Lower leg skin (tissue), 4 donors: ENCODE results near the gene BICRAL. TPM values are rescaled to one million over a fixed set of nuclear protein-coding genes. Genes with fewer than 3 reads are reported as not detected.

Experiments
- DNase-seq, 2 donors: peaks; one replicate each; pipeline ENCODE4 v3.0.0-alpha.2; 2019; ENCODE audit warnings: low spot score in 2 of 2
- H3K4me3 ChIP-seq: fragments of 200-600 bp; sonication (generic); 2 replicates; pipeline ENCODE4 v1.5.1; 2017; ENCODE audit warnings: mild to moderate bottlenecking, low read depth; ENCODE audit not compliant: poor library complexity, severe bottlenecking
- POLR2A ChIP-seq, 2 donors: fragments of 450-650 bp; IDR thresholded peaks; one replicate each; pipeline ENCODE4 v1.6.1; 2016 to 2017; ENCODE audit warnings: antibody characterized with exemption in 2 of 2, mild to moderate bottlenecking in 1 of 2, moderate library complexity in 1 of 2
- WGBS, 2 donors: methylation state at CpG; one replicate each; pipeline ENCODE4 v1.1.5; 2018; 5-methylcytosine and 5-hydroxymethylcytosine counted together
- intact Hi-C: fragments of 100-400 bp; cut with DNase I; formaldehyde crosslinking; loops from one replicate; pipeline ENCODE4 v1.15.0; 2023; ENCODE audit warnings: low total_unique reads
- total RNA-seq, 4 donors: library from RNA; depleted of rRNA; stranded (reverse); fragments of >200 nt; gene quantifications; one replicate each; pipeline ENCODE4 v1.1.0, GENCODE V29; 2016
- TF ChIP-seq, protein P1 (sequence below), 3 donors: fragments of 450-650 bp; IDR thresholded peaks; one replicate each; pipeline ENCODE4 v1.5.1; 2016; ENCODE audit warnings: antibody characterized with exemption in 3 of 3, mild to moderate bottlenecking in 3 of 3, moderate library complexity in 2 of 3

Gene BICRAL
- total RNA-seq, 4 donors from 2014 or later = 19.4 to 23.4 (median 20.5) TPM

DNA sequence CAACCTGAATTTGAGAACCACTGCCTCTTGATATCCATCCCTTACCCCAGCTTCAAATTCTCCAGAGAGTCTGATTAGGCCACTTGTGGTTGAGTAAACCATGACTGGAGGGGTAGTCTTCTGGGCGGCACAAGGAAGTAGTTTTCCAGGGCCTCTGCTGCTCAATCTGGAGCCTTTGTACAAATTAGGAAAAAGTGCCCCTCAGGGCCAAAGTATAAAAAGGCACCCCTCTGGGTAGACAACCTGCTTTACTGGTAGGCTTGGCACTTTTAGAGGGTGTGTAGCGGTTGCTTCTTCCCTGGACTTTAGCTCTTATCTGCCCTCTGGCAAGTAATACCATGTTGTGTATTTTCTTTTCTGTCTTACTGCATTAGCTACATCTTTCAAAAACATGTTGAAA lies 64.7 kb downstream of the BICRAL start:
- no peak for TF ChIP-seq POLR2A (IDR thresholded peaks at IDR 0.05)
- TF ChIP-seq, protein P1, sequence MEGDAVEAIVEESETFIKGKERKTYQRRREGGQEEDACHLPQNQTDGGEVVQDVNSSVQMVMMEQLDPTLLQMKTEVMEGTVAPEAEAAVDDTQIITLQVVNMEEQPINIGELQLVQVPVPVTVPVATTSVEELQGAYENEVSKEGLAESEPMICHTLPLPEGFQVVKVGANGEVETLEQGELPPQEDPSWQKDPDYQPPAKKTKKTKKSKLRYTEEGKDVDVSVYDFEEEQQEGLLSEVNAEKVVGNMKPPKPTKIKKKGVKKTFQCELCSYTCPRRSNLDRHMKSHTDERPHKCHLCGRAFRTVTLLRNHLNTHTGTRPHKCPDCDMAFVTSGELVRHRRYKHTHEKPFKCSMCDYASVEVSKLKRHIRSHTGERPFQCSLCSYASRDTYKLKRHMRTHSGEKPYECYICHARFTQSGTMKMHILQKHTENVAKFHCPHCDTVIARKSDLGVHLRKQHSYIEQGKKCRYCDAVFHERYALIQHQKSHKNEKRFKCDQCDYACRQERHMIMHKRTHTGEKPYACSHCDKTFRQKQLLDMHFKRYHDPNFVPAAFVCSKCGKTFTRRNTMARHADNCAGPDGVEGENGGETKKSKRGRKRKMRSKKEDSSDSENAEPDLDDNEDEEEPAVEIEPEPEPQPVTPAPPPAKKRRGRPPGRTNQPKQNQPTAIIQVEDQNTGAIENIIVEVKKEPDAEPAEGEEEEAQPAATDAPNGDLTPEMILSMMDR (IDR thresholded peaks at IDR 0.05) = no peak
- WGBS, 2 donors = 83 to 98% methylated on average over 2 of the region's 2 CpGs
- no peak for DNase-seq
- intact Hi-C loops = no loop called here
- H3K4me3 ChIP-seq = no peak overlapping the region

GRCh38 chr6:42848700-42849099 lies 66.8 kb downstream of the BICRAL start:
- no peak overlapping the region for H3K4me3 ChIP-seq
- DNase-seq = no peak
- 89 to 92% methylated on average over 4 of the region's 4 CpGs for WGBS, 2 donors
- intact Hi-C loops = no loop called here
- TF ChIP-seq, protein P1 (IDR thresholded peaks at IDR 0.05) = no peak
- no peak for TF ChIP-seq POLR2A (IDR thresholded peaks at IDR 0.05)

DNA sequence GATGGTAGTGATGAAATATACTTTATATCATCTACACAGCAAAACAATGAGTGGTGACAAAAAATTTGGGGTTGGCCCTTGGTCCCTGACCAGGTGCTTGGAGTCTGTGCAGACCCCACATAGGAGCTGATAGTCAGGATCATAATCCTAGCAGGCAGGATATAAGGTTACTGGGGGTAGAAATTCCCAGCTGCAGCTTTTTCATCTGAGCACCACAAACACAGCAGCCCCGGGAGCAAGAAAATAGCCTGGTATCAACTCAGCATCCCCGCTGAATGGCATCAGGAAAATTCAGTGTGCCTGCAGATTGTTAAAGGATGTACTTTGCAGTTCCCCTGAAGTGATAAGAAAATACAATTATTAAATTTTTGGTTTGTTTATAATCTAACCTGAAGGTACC lies 69.7 kb downstream of the BICRAL start:
- TF ChIP-seq, protein P1 (IDR thresholded peaks at IDR 0.05) = no peak
- no peak for TF ChIP-seq POLR2A (IDR thresholded peaks at IDR 0.05)
- intact Hi-C loops = loop anchor here (10.0 kb wide), 1 partner anchor 47 kb away; no protein-coding TSS in a partner anchor
- DNase-seq = no peak
- H3K4me3 ChIP-seq = no peak overlapping the region
- WGBS, 2 donors = 98% methylated on average over 2 of the region's 2 CpGs

GRCh38 chr6:42860036-42860435 lies 78.2 kb downstream of the BICRAL start:
- 95 to 98% methylated on average over 1 of the region's 1 CpG for WGBS, 2 donors

DNA sequence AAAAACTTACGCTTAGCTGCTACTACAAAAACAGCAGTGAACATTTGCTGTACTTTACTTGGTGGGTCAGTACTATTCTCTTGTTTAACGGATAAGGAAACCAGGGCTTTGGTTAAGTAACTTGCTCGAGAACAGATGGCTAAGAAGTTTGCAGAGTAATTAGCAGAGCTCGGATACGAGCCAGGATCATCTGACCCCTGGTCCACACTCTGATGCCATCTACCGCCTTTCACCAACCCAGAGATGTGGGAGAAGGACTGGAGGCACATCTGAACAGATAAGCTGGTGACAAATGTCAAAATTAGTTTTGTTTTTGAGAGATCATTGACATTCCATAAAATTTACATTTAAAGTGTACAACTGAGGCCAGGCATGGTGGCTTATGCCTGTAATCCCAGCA lies 78.6 kb downstream of the BICRAL start:
- no peak overlapping the region for H3K4me3 ChIP-seq
- intact Hi-C loops = no loop called here
- WGBS, 2 donors = 93% methylated on average over 6 of the region's 6 CpGs
- TF ChIP-seq, protein P1 (IDR thresholded peaks at IDR 0.05) = no peak
- TF ChIP-seq POLR2A (IDR thresholded peaks at IDR 0.05) = no peak
- DNase-seq = no peak

More at GRCh38 chr6:42860036-42860435, 78.2 kb downstream of the BICRAL start:
- intact Hi-C loops = no loop called here
- no peak for DNase-seq
- H3K4me3 ChIP-seq = no peak overlapping the region
- no peak for TF ChIP-seq POLR2A (IDR thresholded peaks at IDR 0.05)
- TF ChIP-seq, protein P1 (IDR thresholded peaks at IDR 0.05) = no peak

GRCh38 chr6:42864602-42865001 lies 82.8 kb downstream of the BICRAL start:
- TF ChIP-seq, protein P1 (IDR thresholded peaks at IDR 0.05) = no peak
- no peak for TF ChIP-seq POLR2A (IDR thresholded peaks at IDR 0.05)
- 71 to 77% methylated on average over 8 of the region's 8 CpGs for WGBS, 2 donors
- DNase-seq = no peak
- intact Hi-C loops = no loop called here
- H3K4me3 ChIP-seq = no peak overlapping the region
